Ascending aorta (tissue), 2 donors: ENCODE results near the gene TSPAN18. TPM values are rescaled to one million over a fixed set of nuclear protein-coding genes. Genes with fewer than 3 reads are reported as not detected.
A peak's percentile ranks its signal among the peaks of the same experiment; 100 is the strongest.

ENCODE experiments used
- DNase-seq, 2 donors: peaks; one replicate each; pipeline ENCODE4 v3.0.0-alpha.2; 2019; ENCODE audit warnings: low spot score in 2 of 2
- H3K27ac ChIP-seq, 2 donors: fragments of 200-600 bp; sonication (generic); one replicate each; pipeline ENCODE4 v1.5.1; 2016 to 2017; ENCODE audit warnings: mild to moderate bottlenecking in 1 of 2
- H3K27me3 ChIP-seq: fragments of 200-600 bp; sonication (generic); one replicate; pipeline ENCODE4 v1.5.1; 2017
- H3K36me3 ChIP-seq, 2 donors: fragments of 200-600 bp; sonication (generic); one replicate each; pipeline ENCODE4 v1.5.1; 2016
- H3K4me1 ChIP-seq, 2 donors: fragments of 200-600 bp; sonication (generic); one replicate each; pipeline ENCODE4 v1.5.1; 2016 to 2017; ENCODE audit warnings: mild to moderate bottlenecking in 1 of 2
- H3K4me3 ChIP-seq, 2 donors: fragments of 200-600 bp; sonication (generic); one replicate each; pipeline ENCODE4 v1.5.1; 2016 to 2017; ENCODE audit warnings: mild to moderate bottlenecking in 1 of 2
- H3K9me3 ChIP-seq, 2 donors: fragments of 200-600 bp; sonication (generic); one replicate each; pipeline ENCODE4 v1.5.1; 2016
- intact Hi-C: fragments of 100-400 bp; cut with DNase I; formaldehyde crosslinking; loops from one replicate; pipeline ENCODE4 v1.15.1; 2023
- total RNA-seq: library from RNA; depleted of rRNA; stranded (reverse); fragments of >200 nt; gene quantifications from one replicate; pipeline ENCODE4 v1.1.0, GENCODE V29; 2016
- TF ChIP-seq, protein P1 (sequence below), 3 experiments: fragments of 200-600 bp in 2 of 3; fragments of 450-650 bp in 1 of 3; sonication (generic) in 2 of 3; IDR thresholded peaks; one replicate each; pipeline ENCODE4 v1.5.1; 2016 to 2019; ENCODE audit warnings: antibody characterized with exemption in 3 of 3, mild to moderate bottlenecking in 1 of 3, moderate library complexity in 1 of 3

The TSPAN18 gene
- total RNA-seq, 1 donor from 2014 or later, result 21.3 TPM

- TF ChIP-seq, protein P1, sequence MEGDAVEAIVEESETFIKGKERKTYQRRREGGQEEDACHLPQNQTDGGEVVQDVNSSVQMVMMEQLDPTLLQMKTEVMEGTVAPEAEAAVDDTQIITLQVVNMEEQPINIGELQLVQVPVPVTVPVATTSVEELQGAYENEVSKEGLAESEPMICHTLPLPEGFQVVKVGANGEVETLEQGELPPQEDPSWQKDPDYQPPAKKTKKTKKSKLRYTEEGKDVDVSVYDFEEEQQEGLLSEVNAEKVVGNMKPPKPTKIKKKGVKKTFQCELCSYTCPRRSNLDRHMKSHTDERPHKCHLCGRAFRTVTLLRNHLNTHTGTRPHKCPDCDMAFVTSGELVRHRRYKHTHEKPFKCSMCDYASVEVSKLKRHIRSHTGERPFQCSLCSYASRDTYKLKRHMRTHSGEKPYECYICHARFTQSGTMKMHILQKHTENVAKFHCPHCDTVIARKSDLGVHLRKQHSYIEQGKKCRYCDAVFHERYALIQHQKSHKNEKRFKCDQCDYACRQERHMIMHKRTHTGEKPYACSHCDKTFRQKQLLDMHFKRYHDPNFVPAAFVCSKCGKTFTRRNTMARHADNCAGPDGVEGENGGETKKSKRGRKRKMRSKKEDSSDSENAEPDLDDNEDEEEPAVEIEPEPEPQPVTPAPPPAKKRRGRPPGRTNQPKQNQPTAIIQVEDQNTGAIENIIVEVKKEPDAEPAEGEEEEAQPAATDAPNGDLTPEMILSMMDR (IDR thresholded peaks at IDR 0.05), result peak; percentile 77 to 85 (median 78)
- intact Hi-C loops, result loop anchor here (1.0 to 5.0 kb wide), 3 partner anchors 183 to 354 kb away; no protein-coding TSS in a partner anchor
- peak overlapping the region in 1 of 2 donors; percentile 26 for H3K27ac ChIP-seq
- no peaks in the 10 kb centered on the region for H3K9me3 ChIP-seq
- H3K4me3 ChIP-seq, result no peak overlapping the region
- peak; percentile 51 to 94 for DNase-seq
- no peaks in the 10 kb centered on the region for H3K27me3 ChIP-seq
- H3K36me3 ChIP-seq, result no peaks in the 10 kb centered on the region
- H3K4me1 ChIP-seq, result peaks cover 0 to 11% of the 10 kb centered on the region in 2 donors
Observed at GRCh38 chr11:44911029-44911814, 184.5 kb downstream of the TSPAN18 start.

DNA sequence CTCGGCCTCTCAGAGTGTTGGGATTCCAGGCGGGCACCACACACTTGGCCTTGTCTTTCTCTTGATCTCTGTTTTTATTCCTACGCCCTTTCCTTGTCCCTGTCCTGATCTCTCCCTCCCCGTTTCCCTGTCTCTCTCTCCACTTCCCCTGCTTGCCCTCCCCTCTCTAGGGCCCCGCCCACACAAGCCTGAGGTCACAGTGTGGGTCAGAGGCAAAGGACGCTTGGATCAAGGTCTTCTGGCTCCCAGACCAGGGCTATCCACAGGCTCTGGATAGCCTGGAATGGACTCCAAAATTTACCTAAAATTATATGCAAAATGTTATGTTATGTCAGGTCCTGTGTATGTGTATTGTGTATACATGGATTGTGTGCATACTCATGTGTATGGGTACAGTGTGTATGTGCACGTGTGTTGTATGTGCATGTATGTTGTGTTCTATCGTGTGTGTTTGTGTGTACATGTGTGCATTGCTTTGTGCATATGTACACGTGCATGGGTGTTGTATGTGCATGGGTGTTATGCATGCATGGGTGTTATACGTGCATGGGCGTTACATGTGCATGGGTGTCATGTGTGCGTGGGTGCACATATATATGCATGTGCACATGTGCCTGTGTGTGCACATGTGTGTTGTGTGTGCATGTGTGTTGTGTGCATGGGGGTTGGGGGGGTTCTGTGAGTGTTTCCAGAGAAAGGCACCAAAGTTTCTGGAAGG, 185.7 kb downstream of the TSPAN18 start:
- Histone ChIP-seq H3K36me3 (no peaks in the 10 kb centered on the region), H3K9me3 (no peaks in the 10 kb centered on the region), H3K27ac (no peak overlapping the region), H3K4me3 (no peak overlapping the region), H3K27me3 (no peaks in the 10 kb centered on the region), H3K4me1 (peaks cover 0 to 11% of the 10 kb centered on the region in 2 donors)
- intact Hi-C loops, result loop anchor here (5.0 kb wide), 1 partner anchor 355 kb away; no protein-coding TSS in a partner anchor
- TF ChIP-seq, protein P1 (IDR thresholded peaks at IDR 0.05), result no peak
- no peak for DNase-seq

DNA sequence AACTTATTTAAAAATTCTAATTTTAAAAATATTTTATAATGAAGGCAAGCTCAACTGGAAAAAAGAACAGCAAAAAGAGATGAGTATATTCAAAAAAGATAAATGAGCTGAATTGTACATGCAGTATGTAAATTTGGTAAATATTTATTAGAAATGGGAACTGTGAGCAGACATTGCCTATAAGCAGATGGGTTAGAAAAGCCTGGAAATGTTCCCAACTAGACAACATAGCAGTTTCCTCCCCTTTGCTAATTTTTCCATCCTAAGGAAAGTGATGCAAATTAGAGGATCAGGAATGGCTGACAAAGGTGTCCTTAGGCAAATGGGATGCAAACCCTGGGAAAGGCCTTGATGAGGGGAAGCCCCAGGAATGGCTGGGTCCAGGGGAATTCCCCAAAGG, 186.7 kb downstream of the TSPAN18 start:
- intact Hi-C loops, result loop anchor here (5.0 kb wide), 1 partner anchor 356 kb away; no protein-coding TSS in a partner anchor
- TF ChIP-seq, protein P1 (IDR thresholded peaks at IDR 0.05), result no peak
- H3K4me3 ChIP-seq, result no peak overlapping the region
- H3K27me3 ChIP-seq, result no peaks in the 10 kb centered on the region
- H3K9me3 ChIP-seq, result no peaks in the 10 kb centered on the region
- no peak overlapping the region for H3K27ac ChIP-seq
- H3K4me1 ChIP-seq, result peaks cover 0 to 11% of the 10 kb centered on the region in 2 donors
- no peak for DNase-seq
- no peaks in the 10 kb centered on the region for H3K36me3 ChIP-seq

- Histone ChIP-seq H3K9me3 (no peaks in the 10 kb centered on the region), H3K4me1 (peaks cover 0 to 11% of the 10 kb centered on the region in 2 donors), H3K4me3 (no peak overlapping the region), H3K36me3 (no peaks in the 10 kb centered on the region), H3K27me3 (no peaks in the 10 kb centered on the region), H3K27ac (no peak overlapping the region)
- intact Hi-C loops, result loop anchor here (5.0 kb wide), 1 partner anchor 357 kb away; no protein-coding TSS in a partner anchor
- TF ChIP-seq, protein P1 (IDR thresholded peaks at IDR 0.05), result no peak
- no peak for DNase-seq
Observed at GRCh38 chr11:44914105-44914504, 187.3 kb downstream of the TSPAN18 start.

DNA sequence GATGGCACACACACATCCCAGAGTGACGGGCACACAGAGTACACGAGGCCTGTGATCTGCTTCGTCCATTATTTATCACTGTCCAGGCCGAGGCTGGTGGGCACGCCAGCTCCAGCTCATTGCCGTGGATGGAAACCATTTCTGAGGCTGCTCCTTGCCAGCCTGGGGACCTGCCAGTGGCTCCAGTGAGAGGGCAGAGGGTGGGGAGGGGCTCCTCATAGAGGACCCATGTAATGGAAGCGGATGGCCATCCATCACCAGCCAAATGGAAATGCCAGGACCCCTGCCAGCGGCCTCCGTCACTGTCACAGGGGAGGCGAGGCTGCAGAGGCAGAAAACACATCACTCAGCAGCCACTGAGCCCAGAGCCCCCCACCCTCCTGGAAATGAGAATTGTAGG, 188.2 kb downstream of the TSPAN18 start:
- DNase-seq, result no peak
- H3K9me3 ChIP-seq, result no peaks in the 10 kb centered on the region
- TF ChIP-seq, protein P1 (IDR thresholded peaks at IDR 0.05), result no peak
- no peaks in the 10 kb centered on the region for H3K36me3 ChIP-seq
- peaks cover 0 to 11% of the 10 kb centered on the region in 2 donors for H3K4me1 ChIP-seq
- no peak overlapping the region for H3K27ac ChIP-seq
- intact Hi-C loops, result no loop called here
- H3K4me3 ChIP-seq, result no peak overlapping the region
- no peaks in the 10 kb centered on the region for H3K27me3 ChIP-seq
